M059J (cell line): ENCODE data around the gene CYP11A1. TPM values are rescaled to one million over a fixed set of nuclear protein-coding genes. Genes with fewer than 3 reads are reported as not detected.

Experiments
- DNase-seq: peaks from one replicate; pipeline ENCODE4 v3.0.0-alpha.2; 2012; ENCODE audit warnings: low read depth
- total RNA-seq: library from RNA; depleted of rRNA; stranded (reverse); fragments of >200 nt; shearing (Covaris generic); gene quantifications from 2 replicates; pipeline ENCODE4 v1.2.3, GENCODE V29; 2014; rRNA removed

The CYP11A1 gene
- total RNA-seq, 1 experiment from 2014 or later, result 0.07 TPM

DNA sequence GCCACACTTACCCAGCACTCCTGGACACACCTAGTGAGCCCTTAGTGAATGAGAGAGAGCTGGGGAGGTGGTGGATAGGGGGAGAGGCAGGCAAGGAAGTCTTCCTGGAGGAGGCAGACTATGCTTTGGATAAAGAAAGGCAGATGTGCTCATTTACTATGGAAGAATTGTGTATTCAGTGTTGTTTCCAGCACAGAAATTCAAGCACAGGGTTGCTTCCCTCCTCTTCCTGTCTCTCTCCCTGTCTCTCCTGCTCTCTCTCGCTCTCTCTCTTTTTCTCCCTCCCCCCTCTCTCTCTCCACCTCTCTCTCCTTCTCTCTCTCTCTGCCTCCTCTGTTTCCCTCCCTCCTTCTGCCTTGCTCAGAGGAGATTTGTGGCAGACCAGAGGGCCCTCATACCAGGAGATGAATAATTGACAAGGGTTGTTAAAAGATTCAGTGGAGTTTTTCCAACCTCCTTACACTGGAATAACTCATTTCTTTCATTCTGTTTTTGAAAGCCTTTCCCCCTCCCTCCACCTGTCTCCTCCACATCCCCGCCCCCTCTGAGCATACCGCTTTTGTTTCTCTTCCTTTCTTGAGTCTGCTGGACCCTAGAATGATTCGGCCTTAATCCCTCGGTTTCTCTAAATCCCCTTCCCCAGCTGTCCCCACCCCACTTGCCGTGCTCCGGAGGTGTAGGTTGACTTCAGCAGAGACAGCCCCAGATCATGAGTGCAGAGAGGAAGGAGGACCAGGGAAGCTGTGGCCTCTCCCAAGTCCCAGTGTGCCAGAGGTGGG lies 65.7 kb downstream of the CYP11A1 start:
- DNase-seq, result no peak

DNA sequence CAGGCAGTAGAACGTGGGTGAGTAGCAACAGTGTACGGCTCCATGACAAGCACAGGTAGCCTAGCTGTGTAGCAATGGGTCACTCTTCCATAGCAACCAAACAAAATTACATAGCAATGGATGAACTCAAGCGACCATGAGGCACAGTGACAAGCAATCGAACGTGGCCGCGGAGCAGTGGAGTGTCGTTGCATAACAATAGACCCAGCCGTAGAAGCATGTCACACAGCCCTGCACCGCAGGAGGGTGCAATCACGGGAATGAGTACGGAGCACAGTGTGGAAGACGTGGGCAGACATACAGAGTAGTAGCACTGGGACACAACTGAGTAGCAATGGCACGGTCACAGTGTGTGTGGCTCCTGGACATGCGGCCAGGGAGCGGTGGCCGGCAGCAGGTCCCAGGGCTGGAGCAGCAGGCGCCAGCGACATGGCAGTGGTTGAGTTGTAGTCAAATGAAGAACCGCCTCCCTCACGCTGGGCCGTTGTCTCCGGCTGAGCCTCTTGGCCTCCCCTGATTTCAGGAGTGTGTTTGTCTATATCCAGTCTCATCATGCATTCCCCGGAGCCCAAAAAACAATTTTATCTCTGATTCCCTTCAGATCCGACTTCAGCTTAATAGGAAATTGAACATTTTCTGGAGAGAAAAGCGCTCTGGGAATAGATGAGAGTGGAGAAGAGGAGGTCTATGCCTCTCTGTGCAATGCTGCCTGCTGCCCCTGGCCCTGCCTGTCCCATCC lies 67.2 kb downstream of the CYP11A1 start:
- no peak for DNase-seq

DNA sequence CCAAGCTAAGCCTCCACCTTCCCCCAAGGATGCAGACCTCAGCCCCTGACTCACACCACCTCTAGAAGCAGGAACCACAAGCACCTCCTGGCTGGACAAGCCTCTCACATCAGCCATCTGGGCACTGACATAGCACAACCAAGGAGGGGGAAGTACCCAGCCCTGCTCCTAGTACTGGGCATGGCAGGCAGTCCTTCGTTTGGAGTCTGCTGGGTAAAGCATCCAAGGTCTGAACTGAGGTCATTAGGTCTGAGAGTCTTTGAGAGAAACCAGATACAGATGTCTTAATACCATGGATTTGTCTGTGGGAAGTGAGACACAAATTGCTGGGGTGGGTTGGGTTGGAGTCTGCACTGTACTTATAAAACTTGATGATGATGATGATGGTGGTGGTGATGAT lies 69.6 kb downstream of the CYP11A1 start:
- DNase-seq, result no peak

DNA sequence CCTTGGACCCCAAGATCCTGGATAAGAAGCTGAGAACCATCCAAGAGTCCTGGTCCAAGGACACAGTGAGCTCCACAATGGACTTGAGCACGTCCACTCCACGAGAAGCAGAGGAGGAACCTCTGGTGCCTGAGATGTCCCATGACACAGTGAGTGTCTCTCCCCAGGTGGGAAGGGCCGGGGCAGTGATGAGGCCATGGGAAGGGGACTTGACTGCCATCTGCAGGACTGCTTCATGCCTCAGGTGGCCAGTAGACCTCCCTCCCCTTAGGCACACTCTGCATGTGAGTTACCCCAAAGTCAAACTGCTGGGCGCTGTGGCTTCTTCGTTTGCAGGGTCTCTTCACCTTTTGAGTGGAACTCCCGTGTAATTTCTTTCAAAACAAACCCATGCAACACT lies 71.6 kb downstream of the CYP11A1 start:
- DNase-seq, result no peak

DNA sequence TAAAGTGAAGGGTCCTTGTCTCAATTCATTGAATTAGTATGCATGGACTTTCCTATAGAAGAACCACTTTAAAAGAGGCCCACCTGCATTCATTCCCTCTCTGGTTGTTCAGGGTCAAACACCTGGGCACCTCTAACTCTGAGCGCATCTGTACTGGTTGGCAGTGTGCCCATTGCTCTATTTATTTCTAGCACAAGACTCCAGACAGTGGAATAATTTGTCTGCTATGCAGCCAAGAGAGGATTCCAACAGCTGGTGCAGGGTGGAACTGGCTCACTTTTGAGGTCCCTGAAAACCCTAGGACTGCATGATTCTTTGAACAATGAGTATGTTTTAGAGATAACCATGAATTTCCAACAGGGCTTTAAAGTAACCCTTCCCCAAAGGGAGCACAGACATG lies 73.4 kb downstream of the CYP11A1 start:
- DNase-seq, result no peak

DNA sequence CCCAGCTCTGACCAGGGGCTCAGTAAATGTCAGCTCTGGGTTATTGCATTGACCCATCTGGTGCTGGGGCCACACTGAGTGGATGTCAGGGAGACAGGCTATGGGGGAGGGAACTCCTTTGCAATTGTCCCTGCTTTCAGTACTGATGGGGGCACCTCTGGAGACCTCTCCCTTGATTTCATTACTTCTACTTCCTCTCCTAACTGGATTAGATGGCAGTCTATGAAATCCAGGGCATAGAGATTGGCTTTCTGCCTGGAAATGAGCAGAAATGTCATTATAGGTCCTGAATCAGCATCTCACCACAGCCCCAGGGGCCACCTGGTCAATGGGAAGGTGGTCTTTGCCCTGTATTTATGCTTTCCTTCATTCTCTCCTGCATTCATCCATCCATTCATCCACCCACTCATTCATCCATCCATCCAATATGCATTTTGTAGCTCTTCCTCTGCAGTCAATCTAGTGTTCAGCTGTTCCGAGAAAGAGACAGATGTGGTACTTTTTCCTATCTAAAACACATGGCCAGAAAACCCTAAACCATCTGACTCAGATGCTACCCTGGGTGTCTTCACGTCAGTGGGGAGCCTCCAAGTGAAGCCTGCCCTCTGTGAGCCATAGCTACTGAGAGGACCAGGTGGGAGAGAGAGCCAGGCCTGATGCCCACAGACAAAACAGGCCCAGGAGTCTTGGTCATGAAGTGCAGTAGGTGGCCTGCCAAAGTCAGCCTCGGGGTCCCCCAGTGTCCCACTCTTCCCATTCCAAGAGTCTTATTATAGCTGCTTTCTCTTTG lies 74.2 kb downstream of the CYP11A1 start:
- no peak for DNase-seq

DNA sequence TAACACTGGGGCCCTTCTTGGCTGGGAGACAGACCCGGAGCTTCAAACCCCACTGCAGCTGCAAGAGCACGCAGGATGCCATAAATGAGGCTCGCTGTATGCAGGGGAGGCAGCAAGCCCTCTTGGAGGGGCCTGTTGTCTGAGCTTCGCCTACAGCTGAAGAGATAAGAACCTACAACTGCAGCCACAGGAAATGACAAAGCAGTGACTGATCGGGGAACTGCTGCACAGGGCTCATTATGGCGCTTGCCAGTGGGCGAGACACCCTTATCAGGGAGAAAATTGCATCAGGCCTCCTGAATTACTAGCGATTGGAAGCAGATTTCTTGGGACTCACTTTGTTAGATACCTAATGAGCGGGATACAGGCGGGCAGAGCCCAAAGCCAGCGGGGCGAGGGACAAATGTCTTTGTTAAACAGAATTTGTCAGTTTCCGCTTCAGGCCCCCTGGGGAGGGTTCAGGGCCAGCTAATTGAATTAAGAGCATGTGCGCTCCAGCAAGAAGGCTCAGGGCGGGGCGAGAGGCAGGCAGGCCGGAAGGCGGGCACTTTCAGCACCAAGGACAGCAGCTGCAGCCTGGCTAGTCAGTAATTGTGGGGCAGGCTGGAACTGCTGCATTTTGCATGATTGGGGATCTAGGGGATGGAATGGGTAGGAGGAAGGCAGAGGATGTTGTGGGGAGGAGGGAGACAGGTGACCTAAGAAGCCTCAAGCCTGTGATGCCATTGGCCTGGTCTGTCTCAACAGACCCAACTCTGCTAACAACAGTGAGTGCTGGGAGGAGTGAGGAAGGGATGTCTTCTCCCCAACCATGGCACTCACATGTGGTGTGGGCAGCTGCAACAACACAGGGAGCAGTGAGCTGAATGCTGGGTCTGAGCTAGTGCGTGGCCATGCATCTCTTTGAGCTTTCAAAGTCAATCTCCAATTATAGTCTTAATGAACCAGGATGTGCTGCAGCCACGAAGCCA lies 76.1 kb downstream of the CYP11A1 start:
- DNase-seq, result peak; percentile 69

DNA sequence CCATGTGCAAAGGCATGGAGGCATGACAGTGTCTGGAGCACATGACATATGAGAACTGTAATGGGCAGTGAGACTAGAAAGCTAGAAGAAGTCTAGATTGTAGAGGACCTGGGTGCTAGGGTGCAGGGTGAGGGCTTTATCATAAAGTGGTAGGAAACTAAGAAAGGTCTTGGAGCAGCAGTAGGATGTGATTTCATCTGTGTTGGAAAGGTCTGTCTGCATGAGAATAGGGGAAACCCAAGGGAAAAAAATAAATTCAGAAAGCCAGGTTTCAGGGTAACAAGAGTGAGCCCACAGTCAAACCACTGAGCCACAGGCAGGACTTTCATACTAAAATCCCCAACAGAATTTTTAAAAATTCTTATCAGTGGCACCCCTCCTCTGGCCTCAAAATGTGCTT lies 76.8 kb downstream of the CYP11A1 start:
- DNase-seq, result no peak

DNA sequence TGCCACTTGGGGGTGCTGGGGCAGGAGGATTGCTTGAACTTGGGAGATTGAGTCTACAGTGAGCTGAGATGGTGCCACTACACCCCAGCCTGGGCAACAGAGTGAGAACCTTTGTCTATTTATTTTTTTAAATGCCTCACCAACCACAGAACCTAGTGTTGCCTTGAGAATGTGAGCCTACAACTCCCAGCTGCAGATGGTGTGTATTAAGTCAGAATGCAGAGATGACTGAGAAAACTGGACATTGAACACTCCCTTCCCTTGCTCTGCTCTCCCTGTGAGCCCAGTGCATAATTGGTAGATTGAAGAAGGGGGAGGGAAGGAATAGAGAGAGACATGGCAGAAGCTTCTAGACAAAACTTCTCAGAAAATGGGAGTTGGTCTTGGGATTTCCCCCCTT lies 77.8 kb downstream of the CYP11A1 start:
- DNase-seq, result no peak

Other genes starting within 250 kb of the CYP11A1 start
- 0.17 TPM in 1 of 2 replicates, not detected in the other for gene ISLR2, start 237.1 kb downstream of the CYP11A1 start, total RNA-seq
- not detected in 2 replicates for gene ISLR, start 193.9 kb downstream of the CYP11A1 start, total RNA-seq
- 1.5 and 3.5 TPM in 2 replicates for gene STRA6, start 164.9 kb downstream of the CYP11A1 start, total RNA-seq
- 0.22 TPM in 1 of 2 replicates, not detected in the other for gene CCDC33, start 131.3 kb downstream of the CYP11A1 start, total RNA-seq
- gene SEMA7A, start 66.3 kb upstream of the CYP11A1 start, total RNA-seq, result 21.4 and 37.5 TPM in 2 replicates
- gene UBL7, start 93.5 kb upstream of the CYP11A1 start, total RNA-seq, result 71.6 and 80.9 TPM in 2 replicates
- gene ARID3B, start 173.6 kb upstream of the CYP11A1 start, total RNA-seq, result 0.71 and 2.0 TPM in 2 replicates
- gene CLK3, start 248.2 kb upstream of the CYP11A1 start, total RNA-seq, result 60.7 and 81.1 TPM in 2 replicates